GM12878 (cell line): ENCODE measurements around the gene SMARCA4. TPM values are rescaled to one million over a fixed set of nuclear protein-coding genes. Genes with fewer than 3 reads are reported as not detected.

Source experiments
- ATAC-seq: fragments of 200-7000 bp; cut with Tn5 transposase; 3 replicates; pipeline ENCODE4 v1.9.1; 2020; ENCODE audit warnings: mild to moderate bottlenecking, moderate library complexity
- BruUV-seq: library from RNA; stranded (reverse); fragments of 400-500 nt; replicated peaks from 2 replicates; lab custom pipeline; 2021; lab: Mats Ljungman, UMichigan
- CTCF ChIA-PET: fragments of 300-600 bp; sonication (Branson Sonifier 250); formaldehyde crosslinking; extraction: SDS; loops from one replicate; lab custom pipeline; 2021; ENCODE audit warnings: inconsistent platforms; lab: Yijun Ruan, JAX
- POLR2A ChIA-PET: fragments of 350-600 bp; formaldehyde crosslinking; extraction: SDS; loops from one replicate; lab custom pipeline; 2021; ENCODE audit warnings: inconsistent platforms; lab: Charles Lee
- RAD21 ChIA-PET: fragments of 300-600 bp; sonication (Branson Sonifier 250); formaldehyde crosslinking; loops from one replicate; lab custom pipeline; 2023; ENCODE audit warnings: antibody characterized with exemption; ENCODE audit not compliant: unreplicated experiment; lab: Charles Lee
- SMC1A ChIA-PET: fragments of 300-600 bp; sonication (Branson Sonifier 250); formaldehyde crosslinking; loops from one replicate; lab custom pipeline; 2023; ENCODE audit not compliant: unreplicated experiment, uncharacterized antibody; lab: Charles Lee
- DNase-seq: peaks from one replicate; pipeline ENCODE4 v3.0.0-alpha.2; 2011; ENCODE audit warnings: low read depth, low spot score
- FAIRE-seq: peaks from 3 replicates; lab custom pipeline; 2011; peaks lifted over from hg19 to GRCh38; lab: Jason Lieb, UNC
- H2AFZ ChIP-seq: 2 replicates; pipeline ENCODE4 v1.6.0; 2011; ENCODE audit warnings: low read depth, low read length, control low read depth; ENCODE audit not compliant: control insufficient read depth
- H3K27ac ChIP-seq: 2 replicates; pipeline ENCODE4 v1.5.1; 2011; ENCODE audit warnings: control low read depth; ENCODE audit not compliant: control insufficient read depth, insufficient read depth
- H3K27me3 ChIP-seq, 2 experiments: replicated peaks in 1 of 2; 2 replicates each; pipeline versions ENCODE4 v1.6.0 to v1.6.1; 2011; ENCODE audit warnings: low read length in 1 of 2; ENCODE audit not compliant: control insufficient read depth in 2 of 2, insufficient read depth in 2 of 2
- H3K36me3 ChIP-seq, 2 experiments: 2 replicates each; pipeline ENCODE4 v1.5.1; 2011; ENCODE audit warnings: low read length in 1 of 2; ENCODE audit not compliant: control insufficient read depth in 2 of 2, insufficient read depth in 2 of 2
- H3K4me1 ChIP-seq: 2 replicates; pipeline ENCODE4 v1.6.1; 2011; ENCODE audit warnings: mild to moderate bottlenecking, low read length, moderate library complexity, mixed read lengths; ENCODE audit not compliant: control insufficient read depth, insufficient read depth
- H3K4me2 ChIP-seq: 2 replicates; pipeline ENCODE4 v1.6.0; 2011; ENCODE audit warnings: control low read depth; ENCODE audit not compliant: control insufficient read depth, insufficient read depth
- H3K4me3 ChIP-seq: fragments of 200-600 bp; sonication (generic); 2 replicates; pipeline ENCODE4 v1.5.1; 2016
- H3K79me2 ChIP-seq: 2 replicates; pipeline ENCODE4 v1.6.0; 2011; ENCODE audit warnings: low read length; ENCODE audit not compliant: control insufficient read depth, insufficient read depth
- H3K9ac ChIP-seq: 2 replicates; pipeline ENCODE4 v1.8.0; 2011; ENCODE audit warnings: low read length, control low read depth, mixed read lengths; ENCODE audit not compliant: control insufficient read depth, insufficient read depth
- H3K9me3 ChIP-seq: replicated peaks from 3 replicates; pipeline ENCODE4 v1.5.1; 2011; ENCODE audit warnings: mild to moderate bottlenecking, low read length; ENCODE audit not compliant: control insufficient read depth, insufficient read depth
- H4K20me1 ChIP-seq: 2 replicates; pipeline ENCODE4 v1.6.0; 2011; ENCODE audit not compliant: control insufficient read depth, insufficient read depth
- CBX5 ChIP-seq: sonication (generic); IDR thresholded peaks from 2 replicates; pipeline ENCODE4 v1.6.1; 2016; ENCODE audit warnings: low read depth, moderate library complexity, mild to moderate bottlenecking, inconsistent platforms
- IKZF1 ChIP-seq: fragments of 450-650 bp; conservative IDR thresholded peaks from 2 replicates; pipeline ENCODE4 v1.6.1; 2017; ENCODE audit warnings: antibody characterized with exemption, mild to moderate bottlenecking
- WGBS: methylation state at CpG from one replicate; pipeline ENCODE4 v1.1.6; 2016; ENCODE audit warnings: low lambda C conversion rate; ENCODE audit not compliant: insufficient replicate concordance, insufficient coverage; ENCODE audit errors: missing lambda C conversion rate; 5-methylcytosine and 5-hydroxymethylcytosine counted together
- in situ Hi-C: fragments of 300-500 bp; cut with MboI; formaldehyde crosslinking; loops from 9 replicates; pipeline ENCODE4 v1.14.3; 2018; ENCODE audit warnings: mixed read lengths
- intact Hi-C: fragments of 100-400 bp; cut with micrococcal nuclease; formaldehyde crosslinking; loops from one replicate; pipeline ENCODE4 v1.14.2; 2022; ENCODE audit not compliant: unreplicated experiment
- polyA plus RNA-seq, 11 experiments: library from polyadenylated mRNA; depleted of rRNA in 4 of 11; unstranded in 6 of 11; stranded (reverse) in 5 of 11; fragments of >200 nt; fragmentation: Nextera tagmentation in 4 of 11; fragmentation: Illumina TruSeq in 1 of 11; extraction: Ambion mirVana in 4 of 11; extraction: Trizol in 1 of 11; gene quantifications; 1 replicate in 1 of 11; 2 replicates in 10 of 11; pipeline versions ENCODE4 v1.2.1 to v1.2.3, GENCODE V29; 2011 to 2016; ENCODE audit warnings: inconsistent platforms in 2 of 11, missing spikeins in 2 of 11, low read depth in 1 of 11
- total RNA-seq, 4 experiments: library from RNA; depleted of rRNA in 3 of 4; stranded (reverse); fragments of >200 nt in 3 of 4; fragmentation: Illumina TruSeq in 1 of 4; extraction: Trizol in 1 of 4; gene quantifications; 2 replicates each; pipeline versions ENCODE4 v1.2.1 to v1.2.3, GENCODE V29; 2013 to 2021
- TF ChIP-seq, protein P1 (sequence below): fragments of 450-650 bp; IDR thresholded peaks from 2 replicates; pipeline ENCODE4 v1.6.1; 2017; ENCODE audit warnings: antibody characterized with exemption, mild to moderate bottlenecking, moderate library complexity
- TF ChIP-seq, protein P2 (sequence below): fragments of 150-350 bp; IDR thresholded peaks from 2 replicates; pipeline ENCODE4 v1.6.1; 2016; ENCODE audit warnings: low read depth, low read length
- TF ChIP-seq, protein P3 (sequence below): fragments of 450-650 bp; conservative IDR thresholded peaks from 2 replicates; pipeline ENCODE4 v1.6.1; 2017; ENCODE audit warnings: mild to moderate bottlenecking, moderate library complexity

Gene SMARCA4
- total and polyA plus RNA-seq, 10 of the 15 experiments (the other 5 are each of a cell fraction or from before 2014, with no cell fraction given), result 22.4 to 175 (median 57.4) TPM

DNA sequence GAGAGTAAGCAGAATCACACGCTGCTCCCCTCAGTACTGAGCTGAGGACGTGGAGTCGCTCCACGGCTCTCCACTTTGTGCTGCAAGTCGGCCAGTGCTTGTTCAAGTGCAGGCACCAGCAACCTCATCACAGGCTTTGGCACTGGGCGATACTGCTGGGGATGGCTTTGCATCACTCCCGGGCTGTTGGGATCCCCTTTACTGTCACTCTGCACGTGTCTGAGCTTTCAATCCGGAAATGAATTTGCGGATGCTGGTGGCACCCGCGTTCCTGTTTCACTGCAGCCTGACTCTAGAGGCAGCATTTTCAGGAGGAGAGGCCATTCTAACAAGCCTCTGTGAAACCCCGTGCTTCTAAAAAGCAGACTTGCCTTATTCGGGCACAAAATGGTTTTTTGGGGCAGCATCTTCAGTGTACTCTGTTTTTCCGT lies 19.1 kb downstream of the SMARCA4 start (continued):
- TF ChIP-seq, protein P1, sequence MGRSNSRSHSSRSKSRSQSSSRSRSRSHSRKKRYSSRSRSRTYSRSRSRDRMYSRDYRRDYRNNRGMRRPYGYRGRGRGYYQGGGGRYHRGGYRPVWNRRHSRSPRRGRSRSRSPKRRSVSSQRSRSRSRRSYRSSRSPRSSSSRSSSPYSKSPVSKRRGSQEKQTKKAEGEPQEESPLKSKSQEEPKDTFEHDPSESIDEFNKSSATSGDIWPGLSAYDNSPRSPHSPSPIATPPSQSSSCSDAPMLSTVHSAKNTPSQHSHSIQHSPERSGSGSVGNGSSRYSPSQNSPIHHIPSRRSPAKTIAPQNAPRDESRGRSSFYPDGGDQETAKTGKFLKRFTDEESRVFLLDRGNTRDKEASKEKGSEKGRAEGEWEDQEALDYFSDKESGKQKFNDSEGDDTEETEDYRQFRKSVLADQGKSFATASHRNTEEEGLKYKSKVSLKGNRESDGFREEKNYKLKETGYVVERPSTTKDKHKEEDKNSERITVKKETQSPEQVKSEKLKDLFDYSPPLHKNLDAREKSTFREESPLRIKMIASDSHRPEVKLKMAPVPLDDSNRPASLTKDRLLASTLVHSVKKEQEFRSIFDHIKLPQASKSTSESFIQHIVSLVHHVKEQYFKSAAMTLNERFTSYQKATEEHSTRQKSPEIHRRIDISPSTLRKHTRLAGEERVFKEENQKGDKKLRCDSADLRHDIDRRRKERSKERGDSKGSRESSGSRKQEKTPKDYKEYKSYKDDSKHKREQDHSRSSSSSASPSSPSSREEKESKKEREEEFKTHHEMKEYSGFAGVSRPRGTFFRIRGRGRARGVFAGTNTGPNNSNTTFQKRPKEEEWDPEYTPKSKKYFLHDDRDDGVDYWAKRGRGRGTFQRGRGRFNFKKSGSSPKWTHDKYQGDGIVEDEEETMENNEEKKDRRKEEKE, result no peak

DNA sequence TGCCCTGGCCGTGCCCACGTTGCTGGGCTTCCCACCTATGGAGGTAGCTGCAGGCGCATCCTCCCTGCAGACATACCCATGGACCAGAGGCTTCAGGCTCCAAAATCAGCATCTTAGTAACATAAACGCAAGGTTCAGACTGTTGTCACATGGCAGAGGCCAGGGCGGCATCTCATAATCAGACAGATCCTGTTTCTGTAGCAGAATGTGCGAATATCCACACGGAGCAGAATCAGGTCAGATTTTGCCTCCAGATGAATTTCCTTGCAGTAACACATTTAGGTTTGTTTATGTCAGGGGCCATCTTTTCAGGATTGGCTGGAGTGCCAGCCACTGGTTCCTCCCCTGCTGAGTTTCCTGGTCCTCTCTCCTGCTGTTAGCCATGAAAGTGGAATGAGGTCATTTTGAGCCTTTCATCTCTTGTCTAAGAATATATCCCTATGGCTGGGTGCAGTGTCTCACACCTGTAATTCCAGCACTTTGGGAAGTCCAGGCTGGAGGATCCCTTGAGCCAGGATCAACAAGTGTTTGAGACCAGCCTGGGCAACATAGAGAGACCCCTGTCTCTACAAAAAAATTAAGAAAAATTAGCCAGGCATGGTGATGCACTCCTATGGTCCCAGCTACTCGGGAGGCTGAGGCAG lies 20.5 kb downstream of the SMARCA4 start:
- DNase-seq (no peak), FAIRE-seq (no peak), ATAC-seq (no peak)
- Histone ChIP-seq H3K4me1 (peaks cover 26% of the 10 kb centered on the region), H3K9ac (no peak overlapping the region), H3K9me3 (no peaks in the 10 kb centered on the region), H3K36me3 (peaks cover 26 to 30% of the 10 kb centered on the region in 2 experiments), H3K27ac (no peak overlapping the region), H4K20me1 (no peaks in the 10 kb centered on the region; the same call in 1 of the 2 replicates), H3K27me3 (no peaks in the 10 kb centered on the region), H3K4me3 (no peak overlapping the region), H3K79me2 (peaks cover 54% of the 10 kb centered on the region), H3K4me2 (peak overlapping the region; percentile 34; the same call in 1 of the 2 replicates), H2AFZ (no peak overlapping the region)
- WGBS, result 91% methylated on average over 8 of the region's 8 CpGs
- intact Hi-C loops, result loop anchor here (2.0 kb wide), 1 partner anchor 39 kb away; no protein-coding TSS in a partner anchor
- no TSS peak for BruUV-seq
- ChIA-PET SMC1A (interaction anchor here (1.0 to 4.0 kb wide), 5 partner anchors 11 to 40 kb away, joined by 3 to 17 read pairs (median 5); no protein-coding TSS in a partner anchor), CTCF (interaction anchor here (1.8 to 2.4 kb wide), 3 partner anchors 27 to 42 kb away, joined by 7 to 16 read pairs (median 9); no protein-coding TSS in a partner anchor), POLR2A (interaction anchor here (0.6 to 1.4 kb wide), 2 partner anchors 10 to 27 kb away, joined by 3 to 4 read pairs; no protein-coding TSS in a partner anchor), RAD21 (interaction anchor here (1.6 to 1.7 kb wide), 2 partner anchors 18 to 37 kb away, joined by 4 to 9 read pairs; no protein-coding TSS in a partner anchor)
- in situ Hi-C loops, result no loop called here
- TF ChIP-seq, protein P2, sequence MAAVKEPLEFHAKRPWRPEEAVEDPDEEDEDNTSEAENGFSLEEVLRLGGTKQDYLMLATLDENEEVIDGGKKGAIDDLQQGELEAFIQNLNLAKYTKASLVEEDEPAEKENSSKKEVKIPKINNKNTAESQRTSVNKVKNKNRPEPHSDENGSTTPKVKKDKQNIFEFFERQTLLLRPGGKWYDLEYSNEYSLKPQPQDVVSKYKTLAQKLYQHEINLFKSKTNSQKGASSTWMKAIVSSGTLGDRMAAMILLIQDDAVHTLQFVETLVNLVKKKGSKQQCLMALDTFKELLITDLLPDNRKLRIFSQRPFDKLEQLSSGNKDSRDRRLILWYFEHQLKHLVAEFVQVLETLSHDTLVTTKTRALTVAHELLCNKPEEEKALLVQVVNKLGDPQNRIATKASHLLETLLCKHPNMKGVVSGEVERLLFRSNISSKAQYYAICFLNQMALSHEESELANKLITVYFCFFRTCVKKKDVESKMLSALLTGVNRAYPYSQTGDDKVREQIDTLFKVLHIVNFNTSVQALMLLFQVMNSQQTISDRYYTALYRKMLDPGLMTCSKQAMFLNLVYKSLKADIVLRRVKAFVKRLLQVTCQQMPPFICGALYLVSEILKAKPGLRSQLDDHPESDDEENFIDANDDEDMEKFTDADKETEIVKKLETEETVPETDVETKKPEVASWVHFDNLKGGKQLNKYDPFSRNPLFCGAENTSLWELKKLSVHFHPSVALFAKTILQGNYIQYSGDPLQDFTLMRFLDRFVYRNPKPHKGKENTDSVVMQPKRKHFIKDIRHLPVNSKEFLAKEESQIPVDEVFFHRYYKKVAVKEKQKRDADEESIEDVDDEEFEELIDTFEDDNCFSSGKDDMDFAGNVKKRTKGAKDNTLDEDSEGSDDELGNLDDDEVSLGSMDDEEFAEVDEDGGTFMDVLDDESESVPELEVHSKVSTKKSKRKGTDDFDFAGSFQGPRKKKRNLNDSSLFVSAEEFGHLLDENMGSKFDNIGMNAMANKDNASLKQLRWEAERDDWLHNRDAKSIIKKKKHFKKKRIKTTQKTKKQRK, result no peak
- TF ChIP-seq IKZF1, result no peak
- TF ChIP-seq, protein P3, sequence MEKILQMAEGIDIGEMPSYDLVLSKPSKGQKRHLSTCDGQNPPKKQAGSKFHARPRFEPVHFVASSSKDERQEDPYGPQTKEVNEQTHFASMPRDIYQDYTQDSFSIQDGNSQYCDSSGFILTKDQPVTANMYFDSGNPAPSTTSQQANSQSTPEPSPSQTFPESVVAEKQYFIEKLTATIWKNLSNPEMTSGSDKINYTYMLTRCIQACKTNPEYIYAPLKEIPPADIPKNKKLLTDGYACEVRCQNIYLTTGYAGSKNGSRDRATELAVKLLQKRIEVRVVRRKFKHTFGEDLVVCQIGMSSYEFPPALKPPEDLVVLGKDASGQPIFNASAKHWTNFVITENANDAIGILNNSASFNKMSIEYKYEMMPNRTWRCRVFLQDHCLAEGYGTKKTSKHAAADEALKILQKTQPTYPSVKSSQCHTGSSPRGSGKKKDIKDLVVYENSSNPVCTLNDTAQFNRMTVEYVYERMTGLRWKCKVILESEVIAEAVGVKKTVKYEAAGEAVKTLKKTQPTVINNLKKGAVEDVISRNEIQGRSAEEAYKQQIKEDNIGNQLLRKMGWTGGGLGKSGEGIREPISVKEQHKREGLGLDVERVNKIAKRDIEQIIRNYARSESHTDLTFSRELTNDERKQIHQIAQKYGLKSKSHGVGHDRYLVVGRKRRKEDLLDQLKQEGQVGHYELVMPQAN, result no peak
- TF ChIP-seq CBX5, result no peak
